Stimulated activated CD4-positive, alpha-beta T cell treated with anti-CD3 and anti-CD28 coated beads, Interleukin-2, amount 100 ng/mL, for 48 hours (primary cell): ENCODE data around the gene ZNF672.

Experiments
- DNase-seq, 2 donors: peaks; one replicate each; pipeline ENCODE4 v3.0.0-alpha.2; 2020

The ZNF672 gene

DNA sequence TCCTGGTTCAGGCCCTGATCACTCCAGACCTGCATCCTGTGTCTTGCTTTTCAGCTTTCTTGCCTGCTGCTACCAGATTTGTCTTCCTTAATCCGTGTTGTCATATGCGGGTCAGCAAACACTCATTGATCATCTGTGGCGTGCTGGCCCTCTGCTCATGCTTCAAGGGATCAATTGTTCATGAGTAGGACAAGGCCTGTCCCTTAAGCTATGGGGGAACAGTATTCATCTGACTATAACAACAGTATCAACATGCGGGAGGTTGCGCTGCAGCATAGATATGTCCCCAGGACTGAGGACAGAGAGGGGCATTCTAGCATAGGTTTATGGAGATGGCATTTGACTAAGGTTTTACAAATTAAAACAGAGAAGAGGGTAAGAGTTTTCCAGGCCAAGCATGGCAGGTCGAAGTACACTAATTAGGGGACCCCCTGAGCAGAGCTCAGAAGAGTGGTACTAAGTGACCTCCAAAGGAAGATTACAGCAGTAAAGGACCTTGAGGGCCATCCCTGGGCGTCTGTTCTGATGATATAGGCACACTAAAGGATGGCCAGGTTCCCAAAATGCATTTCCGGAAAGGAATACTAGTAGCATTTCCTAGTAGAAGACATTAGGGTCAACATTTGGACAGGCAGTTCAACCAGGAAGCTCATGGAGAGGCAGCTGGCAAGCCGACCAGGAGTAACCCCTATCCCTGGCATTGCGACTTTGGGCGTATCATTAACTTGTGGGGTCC is 811 bp upstream of the ZNF672 start:
- DNase-seq = no peak

GRCh38 chr1:248838357-248839167 is 538 bp downstream of the ZNF672 start:
- DNase-seq = peak; percentile 72 to 76

- DNase-seq = no peak
Measured at GRCh38 chr1:248839168-248839555, 1.1 kb downstream of the ZNF672 start.

GRCh38 chr1:248840946-248841345 is 2.9 kb downstream of the ZNF672 start:
- DNase-seq = no peak

GRCh38 chr1:248841702-248842395 is 3.8 kb downstream of the ZNF672 start:
- DNase-seq = no peak

- DNase-seq = no peak
Measured at GRCh38 chr1:248842781-248843331, 4.8 kb downstream of the ZNF672 start.

GRCh38 chr1:248843687-248844086 is 5.7 kb downstream of the ZNF672 start:
- no peak for DNase-seq

GRCh38 chr1:248844526-248844925 is 6.5 kb downstream of the ZNF672 start:
- no peak for DNase-seq

DNA sequence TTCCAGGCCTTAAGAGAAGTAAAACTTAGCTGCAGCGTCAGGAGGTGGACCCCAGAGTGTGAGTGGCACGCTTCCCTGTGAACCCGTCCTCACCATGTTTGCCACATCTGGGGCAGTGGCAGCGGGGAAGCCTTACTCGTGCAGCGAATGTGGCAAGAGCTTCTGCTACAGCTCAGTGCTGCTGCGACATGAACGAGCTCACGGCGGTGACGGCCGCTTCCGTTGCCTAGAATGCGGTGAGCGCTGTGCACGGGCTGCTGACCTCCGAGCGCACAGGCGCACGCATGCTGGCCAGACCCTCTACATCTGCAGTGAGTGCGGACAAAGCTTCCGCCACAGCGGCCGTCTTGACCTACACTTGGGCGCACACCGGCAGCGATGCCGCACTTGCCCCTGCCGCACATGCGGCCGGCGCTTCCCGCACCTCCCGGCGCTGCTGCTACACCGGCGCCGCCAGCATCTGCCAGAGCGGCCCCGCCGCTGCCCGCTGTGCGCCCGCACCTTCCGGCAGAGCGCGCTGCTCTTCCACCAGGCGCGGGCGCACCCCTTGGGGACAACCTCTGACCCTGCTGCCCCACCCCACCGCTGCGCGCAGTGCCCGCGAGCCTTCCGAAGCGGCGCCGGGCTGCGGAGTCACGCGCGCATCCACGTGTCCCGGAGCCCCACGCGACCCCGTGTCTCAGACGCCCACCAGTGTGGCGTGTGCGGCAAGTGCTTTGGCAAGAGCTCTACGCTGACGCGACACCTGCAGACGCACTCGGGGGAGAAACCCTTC is 9.3 kb downstream of the ZNF672 start:
- no peak for DNase-seq

GRCh38 chr1:248847956-248848561 is 10.0 kb downstream of the ZNF672 start:
- no peak for DNase-seq

DNA sequence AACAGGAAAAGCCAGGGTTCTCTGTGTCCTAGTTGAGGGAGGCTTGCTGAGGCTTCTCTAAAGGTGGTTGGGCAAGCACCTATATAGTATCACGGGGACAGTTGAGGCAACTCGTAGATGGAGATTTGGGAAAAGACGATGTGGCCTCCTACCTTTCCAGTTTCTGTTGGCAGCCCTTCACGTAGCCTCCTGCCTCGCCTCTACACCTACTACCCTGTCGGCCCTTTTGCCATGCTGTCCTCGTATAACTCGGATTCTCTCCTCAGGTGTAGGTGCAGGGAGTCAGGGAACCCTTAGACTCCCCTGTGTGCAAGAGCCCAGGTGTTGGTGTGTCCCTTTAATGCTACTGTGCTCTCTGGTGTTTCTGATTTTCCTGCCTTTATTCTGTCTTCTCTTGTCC is 10.6 kb downstream of the ZNF672 start:
- DNase-seq = no peak

DNA sequence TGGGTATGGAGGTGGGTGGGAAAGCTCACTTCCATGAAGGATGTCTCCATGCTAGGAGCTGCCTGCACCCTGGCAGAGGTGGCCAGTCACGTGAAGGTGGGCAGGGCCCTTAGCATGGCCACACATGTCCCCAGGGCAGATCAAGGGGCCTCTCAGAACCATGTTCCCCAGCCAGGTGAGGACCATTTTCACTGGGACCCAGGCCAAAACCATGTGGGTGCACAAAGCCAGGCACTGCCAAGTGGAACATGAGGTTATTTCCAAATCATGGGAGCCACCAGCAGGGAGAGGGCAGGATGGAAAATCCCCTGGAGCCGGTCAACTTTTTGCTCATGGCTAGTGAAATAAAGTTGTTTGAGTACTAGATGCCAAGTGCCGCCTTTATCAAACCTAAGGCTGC is 11.1 kb downstream of the ZNF672 start:
- DNase-seq = no peak

DNA sequence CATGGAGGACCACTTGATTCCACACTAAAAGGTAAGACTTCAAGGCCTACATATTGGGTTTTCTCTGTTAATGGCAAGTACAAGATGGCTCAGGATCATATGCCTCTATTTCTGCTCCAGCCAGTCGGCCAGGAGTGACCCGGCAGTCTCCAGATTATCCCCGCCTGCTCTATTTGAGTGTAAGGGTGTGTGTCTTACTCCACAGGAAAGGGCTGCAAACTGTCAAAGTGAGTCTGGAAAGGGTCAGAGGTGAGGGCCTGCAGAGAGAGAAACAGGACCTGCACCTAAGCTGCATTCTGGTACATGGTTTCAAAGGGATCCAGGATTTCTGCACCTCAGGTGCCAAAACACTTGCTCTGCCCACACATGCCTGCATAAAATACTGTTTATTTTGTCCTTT is 11.6 kb downstream of the ZNF672 start:
- DNase-seq = no peak

DNA sequence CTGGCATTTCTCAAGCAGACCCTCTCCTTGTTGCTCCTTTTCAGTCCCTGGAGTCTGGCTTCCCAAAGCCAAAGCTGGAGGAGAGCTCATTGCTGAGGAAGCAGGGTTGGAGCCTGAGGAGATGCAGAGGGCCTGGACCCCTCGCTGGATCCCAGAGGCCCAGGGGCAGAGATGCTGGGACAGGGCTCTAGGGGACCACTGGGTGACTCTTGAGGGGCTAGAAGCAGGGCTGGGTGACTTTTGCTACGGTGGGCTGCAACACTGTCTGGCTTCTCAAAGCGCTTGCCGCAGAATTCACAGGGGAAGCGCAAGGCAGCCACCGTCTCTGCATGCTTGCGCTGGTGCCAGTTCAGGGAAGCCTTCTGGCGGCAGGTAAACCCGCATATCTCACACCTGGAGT is 12.1 kb downstream of the ZNF672 start:
- no peak for DNase-seq

GRCh38 chr1:248850536-248851251 is 12.7 kb downstream of the ZNF672 start:
- DNase-seq = no peak

- DNase-seq = no peak
Measured at GRCh38 chr1:248851390-248851789, 13.4 kb downstream of the ZNF672 start.

DNA sequence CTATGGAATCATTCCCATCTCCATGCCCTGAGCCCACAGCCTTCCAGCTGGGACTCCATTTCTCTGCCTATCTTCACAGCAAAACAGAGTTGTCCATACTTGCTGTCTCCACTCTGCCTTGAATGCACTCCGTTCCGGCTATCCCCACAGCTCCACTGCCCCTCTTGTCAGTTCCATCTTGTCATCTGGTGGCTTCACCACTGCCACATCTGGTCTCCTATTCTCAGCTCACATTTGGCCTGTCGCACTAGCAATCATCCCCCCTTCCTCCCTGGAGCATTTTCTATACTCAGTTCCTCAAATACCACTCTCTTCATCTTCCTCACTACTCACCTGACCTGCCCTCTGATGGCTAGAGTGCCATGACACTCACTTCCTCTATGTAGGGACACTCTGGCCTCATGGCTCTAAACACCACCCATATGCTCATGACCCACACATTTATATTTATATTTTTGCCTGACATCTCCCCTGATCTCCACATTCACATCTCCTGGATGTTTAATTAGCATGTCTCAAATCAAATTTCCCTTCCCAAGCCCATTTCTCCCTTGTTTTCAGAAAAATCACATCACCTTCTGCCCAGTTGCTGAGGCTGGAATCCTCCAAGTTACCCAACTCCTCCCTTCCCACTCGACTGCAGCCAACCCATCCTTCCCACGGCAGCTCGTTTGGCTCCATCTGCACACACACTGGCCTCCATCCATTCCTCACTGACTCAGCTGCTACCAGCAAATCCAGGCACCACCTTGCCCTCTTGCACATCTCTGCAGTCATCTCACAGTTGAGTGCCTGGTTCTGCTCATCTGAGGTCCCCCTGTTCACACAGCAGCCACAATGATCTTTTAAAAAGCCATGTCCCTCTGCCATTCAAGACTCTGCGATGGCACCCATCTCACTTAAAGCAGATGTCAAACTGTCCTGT is 14.7 kb downstream of the ZNF672 start:
- DNase-seq = no peak

DNA sequence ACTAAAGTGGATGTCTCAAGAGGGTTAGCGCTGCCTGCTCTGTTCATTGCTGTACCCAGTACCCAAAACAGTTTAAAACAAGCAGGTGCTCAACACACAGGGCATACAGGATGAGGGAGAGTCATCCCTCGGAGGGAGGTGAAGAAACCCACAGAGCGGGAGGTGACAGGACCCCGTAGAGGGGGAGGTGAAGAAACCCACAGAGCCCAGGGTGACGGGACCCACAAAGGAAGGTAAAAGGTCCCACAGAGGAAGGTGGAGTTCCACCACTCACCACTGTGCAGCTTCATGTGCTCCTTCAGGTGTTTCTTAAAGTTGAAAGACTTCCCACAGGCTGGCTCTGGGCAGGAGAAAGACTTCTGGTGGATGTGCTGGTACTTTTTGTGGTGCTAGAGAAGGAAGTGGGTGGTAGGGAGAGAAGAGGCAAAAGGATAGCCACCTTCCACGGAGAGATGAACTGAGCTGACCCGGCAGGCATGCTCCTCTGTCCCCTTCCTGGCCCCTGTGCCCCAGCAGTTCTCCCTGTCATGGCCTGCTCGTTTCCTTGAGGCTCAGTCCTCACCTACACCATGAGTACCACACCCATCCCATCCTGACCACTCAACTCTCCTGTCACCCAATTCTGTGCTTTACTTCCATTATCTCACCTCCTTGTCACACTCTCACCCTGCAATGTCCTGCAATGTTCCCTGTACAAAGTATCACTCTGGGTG is 15.8 kb downstream of the ZNF672 start:
- no peak for DNase-seq

- DNase-seq = no peak
Measured at GRCh38 chr1:248855580-248855979, 17.6 kb downstream of the ZNF672 start.

DNA sequence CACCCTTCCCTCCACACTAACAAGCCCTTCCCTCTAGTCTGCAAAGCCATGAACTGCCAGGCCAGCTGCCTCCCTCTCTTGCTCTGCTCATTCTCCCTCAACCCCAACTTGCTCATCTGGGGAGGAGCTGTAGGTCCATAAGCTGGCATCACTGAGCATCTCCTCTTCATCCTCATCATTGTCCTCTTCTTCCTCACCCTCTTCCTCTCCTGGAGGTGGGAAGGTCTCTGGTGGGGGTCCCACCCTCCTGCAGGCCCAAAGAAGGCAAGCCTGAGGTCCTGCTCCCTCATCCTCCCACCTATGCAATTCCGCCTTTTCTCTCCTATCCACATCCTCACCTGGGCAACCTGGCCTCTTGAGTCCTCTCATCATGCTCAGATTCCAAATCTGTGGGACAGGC is 18.2 kb downstream of the ZNF672 start:
- DNase-seq = no peak
